SKM-1 treated with dmso at 0.1 percent for 144 hours (cell line): ENCODE data around the gene SLC30A10.
"Not testable (repeated sequence)": the region's sequence is repeated elsewhere in the genome, so short reads cannot be mapped to it uniquely, and the experiment has no call there.

Source experiments
- DNase-seq: peaks from one replicate; lab custom pipeline; 2025; ENCODE audit not compliant: unreplicated experiment; lab: John Stamatoyannopoulos, UW

The SLC30A10 gene

GRCh38 chr1:219897914-219898313 is 30.4 kb downstream of the SLC30A10 start:
- DNase-seq: no peak

GRCh38 chr1:219892271-219892670 is 36.1 kb downstream of the SLC30A10 start:
- not testable (repeated sequence) for DNase-seq

GRCh38 chr1:219891846-219892245 is 36.5 kb downstream of the SLC30A10 start:
- not testable (repeated sequence) for DNase-seq

- not testable (repeated sequence) for DNase-seq
These were observed 39.7 kb downstream of the SLC30A10 start for GRCh38 chr1:219888667-219889066.

GRCh38 chr1:219885680-219886079 is 42.7 kb downstream of the SLC30A10 start:
- DNase-seq: no peak

GRCh38 chr1:219883400-219884332 is 44.7 kb downstream of the SLC30A10 start:
- DNase-seq: no peak

- no peak for DNase-seq
These were observed 45.6 kb downstream of the SLC30A10 start for GRCh38 chr1:219882755-219883154.

- no peak for DNase-seq
These were observed 46.3 kb downstream of the SLC30A10 start for GRCh38 chr1:219882096-219882495.

- no peak for DNase-seq
These were observed 47.4 kb downstream of the SLC30A10 start for GRCh38 chr1:219880765-219881457.

- DNase-seq: no peak
These were observed 51.6 kb downstream of the SLC30A10 start for GRCh38 chr1:219876798-219877209.

GRCh38 chr1:219875860-219876259 is 52.5 kb downstream of the SLC30A10 start:
- no peak for DNase-seq

GRCh38 chr1:219872538-219872937 is 55.8 kb downstream of the SLC30A10 start:
- not testable (repeated sequence) for DNase-seq

- no peak for DNase-seq
These were observed 56.8 kb downstream of the SLC30A10 start for GRCh38 chr1:219871427-219872057.

- DNase-seq: not testable (repeated sequence)
These were observed 59.7 kb downstream of the SLC30A10 start for GRCh38 chr1:219868615-219869014.
